Metanephros (tissue), 2 donors: ENCODE measurements around the gene SDF2L1. TPM values are rescaled to one million over a fixed set of nuclear protein-coding genes. Genes with fewer than 3 reads are reported as not detected.
A peak's percentile ranks its signal among the peaks of the same experiment; 100 is the strongest.

Experiments used
- small RNA-seq: library from RNA; depleted of rRNA; stranded (forward); fragments of <200 nt; gene quantifications from one replicate; pipeline ENCODE3, GENCODE V24; 2014; ENCODE audit warnings: low replicate concordance
- total RNA-seq: library from RNA; depleted of rRNA; stranded (reverse); fragments of >200 nt; gene quantifications from one replicate; pipeline ENCODE4 v1.2.3, GENCODE V29; 2014

The SDF2L1 gene
- 19.2 TPM for total RNA-seq

GRCh38 chr22:21641789-21642583 lies at the start of gene SDF2L1:
Gene SDF2L1, plus strand, starts transcription at chr22:21642302. Its CDS starts 35 bp downstream, at chr22:21642337.

GRCh38 chr22:21629255-21630149 lies 12.6 kb upstream of the SDF2L1 start, which contains the start of gene YDJC:
Gene YDJC, minus strand, starts transcription at chr22:21630022. Its CDS starts 8 bp downstream, at chr22:21630014.

GRCh38 chr22:21632237-21632895 lies 9.7 kb upstream of the SDF2L1 start, which contains the start of gene CCDC116:
Gene CCDC116, plus strand, starts transcription at chr22:21632760. Its CDS starts 422 bp downstream, at chr22:21633182.

Small RNA genes within 50 kb of the gene (small RNA-seq; reads per million reads assigned to genes)
- gene MIR301B, result 5.1 reads per million, percentile 93 among the genes with 10 or more reads in this experiment

Other genes with a start within 250 kb of the SDF2L1 start
- gene HIC2, start 224.9 kb upstream of the SDF2L1 start, total RNA-seq, result 9.3 TPM
- 1.5 TPM for gene TMEM191C, start 174.9 kb upstream of the SDF2L1 start, total RNA-seq
- 0.82 TPM for gene RIMBP3C, start 90.8 kb upstream of the SDF2L1 start, total RNA-seq
- gene UBE2L3, start 74.6 kb upstream of the SDF2L1 start, total RNA-seq, result 32.4 TPM
- 12.7 TPM for gene YDJC, start 12.3 kb upstream of the SDF2L1 start, total RNA-seq
- 0.35 TPM for gene CCDC116, start 9.5 kb upstream of the SDF2L1 start, total RNA-seq
- 37.7 TPM for gene PPIL2, start 23.7 kb downstream of the SDF2L1 start, total RNA-seq
- 20.6 TPM for gene YPEL1, start 93.5 kb downstream of the SDF2L1 start, total RNA-seq
- 116 TPM for gene MAPK1, start 225.3 kb downstream of the SDF2L1 start, total RNA-seq